ENCODE results near the gene CXCL17.

- TF ChIP-seq CTCF (IDR thresholded peaks at IDR 0.05) = no peak
- no peak for TF ChIP-seq POLR2AphosphoS5 (IDR thresholded peaks at IDR 0.05)
Measured at GRCh38 chr19:42419309-42419708, 23.4 kb downstream of the CXCL17 start.

Measured in prostate gland (tissue), 2 donors.